DMS53 (cell line): Measurements from ENCODE around the gene SLC9A1.

Source experiments
- DNase-seq: peaks from one replicate; lab custom pipeline; 2025; lab: John Stamatoyannopoulos, UW

SLC9A1 gene

DNA sequence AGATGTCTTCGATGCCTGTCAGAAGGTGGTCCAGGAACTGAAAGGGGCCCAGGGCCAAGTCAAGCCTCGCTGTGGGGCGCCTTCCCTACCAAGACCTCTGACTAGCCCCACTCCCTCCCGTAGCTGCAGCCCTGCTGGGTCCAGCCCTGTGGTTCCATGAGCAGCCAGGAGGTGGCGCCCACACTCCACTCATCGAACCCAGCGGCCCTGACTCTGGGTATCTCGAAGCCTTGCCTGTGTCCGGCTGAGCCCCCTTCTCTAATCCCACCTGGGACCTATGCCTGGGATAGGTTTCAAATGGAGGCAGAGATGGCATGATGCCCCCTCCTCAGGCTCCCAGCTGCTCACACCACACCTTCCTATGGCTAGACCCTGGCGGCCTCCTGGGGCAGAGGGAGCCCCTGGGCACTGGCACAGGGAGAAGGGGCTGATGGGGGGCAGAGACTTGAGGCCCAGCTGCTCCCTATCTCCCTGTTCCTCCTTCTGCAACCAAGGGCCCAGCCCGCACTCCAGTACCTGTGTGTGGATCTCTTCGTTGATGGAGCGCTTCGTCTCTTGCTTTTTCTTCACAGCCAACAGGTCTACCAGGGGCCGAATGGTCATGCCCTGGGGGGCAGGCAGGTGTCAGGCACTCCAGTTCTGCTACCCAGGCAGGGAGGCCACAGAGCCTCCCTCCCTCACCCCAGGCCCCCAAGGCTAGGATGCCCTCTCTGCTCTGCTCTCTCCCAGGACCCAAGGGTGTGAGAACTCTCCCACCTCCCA, 52.0 kb downstream of the SLC9A1 start:
- DNase-seq, result peak; percentile 70

DNA sequence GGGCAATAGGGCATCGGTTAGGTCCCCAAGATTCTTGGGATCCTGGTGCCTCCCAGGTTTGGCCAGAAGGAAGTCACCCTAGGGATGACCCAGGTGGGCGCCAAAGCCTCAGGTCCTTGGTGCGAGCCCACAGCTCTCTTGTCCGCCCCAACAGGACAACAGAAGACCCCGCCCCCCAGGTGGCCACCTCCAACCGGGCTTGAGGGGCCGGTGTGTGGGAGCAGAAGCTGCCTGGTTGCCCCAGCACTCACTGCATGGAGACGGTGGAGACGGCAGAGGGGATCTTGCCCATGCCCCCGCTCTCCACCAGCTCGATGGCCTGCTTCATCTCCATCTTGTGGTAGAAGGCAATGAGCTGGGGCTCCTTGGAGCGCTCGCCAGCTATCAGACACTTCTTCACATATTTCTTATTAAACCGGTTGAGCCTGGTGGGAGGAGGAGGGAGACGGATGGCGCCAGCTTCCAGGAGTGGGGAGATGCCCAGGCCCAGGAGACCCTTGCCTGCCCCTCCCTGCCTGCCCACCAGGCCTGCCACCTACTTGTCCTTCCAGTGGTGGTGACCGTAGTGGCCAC, 52.7 kb downstream of the SLC9A1 start:
- DNase-seq, result no peak

DNA sequence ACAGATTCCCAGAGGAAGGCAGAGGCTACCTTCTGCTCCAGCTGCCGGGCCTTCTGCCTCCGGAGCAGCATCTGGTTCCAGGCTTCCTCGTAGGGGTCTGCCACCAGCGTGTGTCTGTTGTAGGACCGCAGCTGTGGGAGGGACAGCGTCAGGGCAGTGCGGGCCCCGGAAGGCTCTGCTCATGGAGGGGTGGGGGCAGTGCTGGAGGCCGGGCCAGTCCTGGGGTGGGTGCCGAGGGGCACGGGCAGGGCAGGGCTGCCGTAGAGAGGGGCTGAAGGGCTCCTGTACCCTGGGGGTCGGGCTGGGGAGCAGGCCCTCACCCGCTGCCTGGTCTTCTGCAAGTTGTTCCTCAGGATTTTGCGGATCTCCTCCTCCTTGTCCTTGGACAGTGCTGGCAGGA, 53.2 kb downstream of the SLC9A1 start:
- DNase-seq, result no peak

DNA sequence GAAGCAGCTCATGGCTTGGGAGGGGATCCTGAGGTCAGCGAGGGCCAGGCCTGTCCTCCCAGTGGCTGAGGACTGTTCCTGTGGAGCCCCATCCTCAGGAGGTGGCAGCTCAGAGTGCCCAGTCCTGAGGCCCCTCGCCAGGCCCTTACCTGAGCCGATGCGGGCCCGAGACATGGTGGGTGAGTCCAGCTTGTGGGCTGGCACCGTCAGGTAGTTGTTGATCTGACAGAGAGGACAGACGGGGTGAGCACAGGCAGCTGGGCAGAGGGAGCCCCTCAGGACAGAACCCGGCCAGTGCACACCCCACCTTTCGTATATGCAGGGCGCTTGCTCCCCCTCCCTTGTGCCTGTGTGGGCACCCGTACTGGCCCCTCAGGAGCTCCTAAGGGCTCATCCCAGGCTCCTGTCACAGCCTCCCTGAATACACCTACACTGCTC, 53.9 kb downstream of the SLC9A1 start:
- DNase-seq, result no peak

DNA sequence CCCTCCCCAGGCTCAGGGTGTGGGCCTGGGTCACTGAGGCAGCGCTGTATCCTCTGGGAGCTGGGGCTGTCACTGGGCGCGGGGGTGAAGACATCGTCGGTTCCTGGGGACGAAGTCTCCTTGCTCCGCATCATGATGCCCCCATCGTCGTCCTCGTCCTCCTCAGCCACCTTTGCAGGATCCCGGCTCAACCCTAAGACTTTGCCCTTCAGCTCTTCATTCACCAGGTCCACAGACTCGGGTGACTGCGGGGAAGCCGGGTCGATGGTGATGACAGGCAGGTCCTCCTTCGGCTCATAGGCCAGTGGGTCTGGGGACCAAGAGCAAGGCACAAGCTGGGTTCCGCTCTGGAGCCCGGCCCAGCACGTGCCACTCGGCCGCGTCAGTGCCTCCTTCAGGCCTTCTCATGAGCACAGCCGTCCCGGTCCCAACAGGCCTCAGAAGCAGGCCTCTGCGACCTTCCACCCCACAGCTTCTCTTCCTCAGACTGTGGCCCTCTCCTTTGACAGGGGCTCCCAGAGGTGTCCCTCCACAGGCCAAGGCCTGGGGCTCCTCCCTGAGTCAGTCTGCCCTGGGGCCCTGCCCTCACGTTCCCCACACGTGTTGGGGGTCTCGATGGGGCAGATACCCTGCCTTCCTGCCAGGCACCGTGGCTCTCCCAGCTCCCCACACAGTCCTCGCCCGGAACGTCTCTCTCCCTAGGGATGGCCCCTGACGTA, 54.4 kb downstream of the SLC9A1 start:
- DNase-seq, result no peak

DNA sequence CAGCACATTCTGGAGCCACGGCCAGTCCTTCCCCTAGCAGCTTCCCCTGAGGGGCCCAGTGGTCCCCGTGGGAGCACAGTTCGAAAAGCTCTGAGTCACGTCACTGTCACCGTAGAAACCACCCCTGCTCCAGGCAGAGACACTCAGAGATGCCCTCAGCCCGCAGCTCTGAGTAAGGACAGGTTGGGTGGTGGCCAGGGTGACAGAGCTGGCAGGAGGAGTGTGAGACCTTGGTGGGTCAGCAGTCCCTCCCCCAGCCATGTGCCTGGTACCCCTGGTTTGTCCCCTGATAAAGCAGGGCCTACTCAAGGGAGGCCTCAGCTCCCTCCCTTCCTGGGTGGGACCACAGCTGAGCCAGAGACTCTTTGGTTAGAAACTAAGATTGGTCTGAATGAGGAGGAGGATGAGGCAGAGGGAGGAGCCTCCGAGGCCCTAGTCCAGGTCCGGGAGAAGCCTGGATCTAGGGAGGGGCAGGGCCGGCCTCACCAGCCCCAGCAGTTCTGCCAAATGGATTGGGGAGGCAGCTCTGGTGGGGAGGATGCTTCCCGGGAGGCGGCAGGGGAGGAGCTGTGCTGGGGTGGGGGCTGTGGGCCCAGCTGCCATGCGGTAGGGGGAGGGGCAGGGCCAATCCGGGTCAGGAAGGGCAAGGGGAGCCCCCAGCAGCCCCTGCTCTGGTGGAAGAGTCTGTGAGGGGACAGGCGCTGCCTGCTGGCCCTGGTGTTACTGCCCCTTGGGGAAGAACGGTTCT, 55.2 kb downstream of the SLC9A1 start:
- DNase-seq, result peak; percentile 87

DNA sequence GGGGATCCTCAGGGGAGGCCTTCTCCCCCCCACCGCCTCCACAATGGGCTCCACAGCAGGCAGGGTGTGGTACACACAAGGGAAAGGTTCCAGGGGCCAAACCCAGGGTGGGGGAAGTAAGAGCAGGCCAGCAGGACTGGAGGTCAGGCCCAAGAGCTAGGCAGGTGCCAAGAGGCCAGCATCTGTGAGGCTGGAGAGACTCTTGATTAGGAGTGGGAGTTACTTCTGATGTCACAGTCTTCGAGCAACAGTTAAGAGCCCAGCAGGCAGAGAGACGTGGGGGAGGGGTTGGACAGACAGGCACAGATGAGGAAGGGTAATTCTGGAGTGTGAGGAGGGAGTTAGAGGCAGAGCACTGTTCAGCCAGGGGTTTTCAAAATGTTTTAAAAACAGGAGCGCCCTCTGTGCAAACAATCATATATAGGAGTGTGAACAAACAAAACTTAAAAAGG, 55.8 kb downstream of the SLC9A1 start:
- DNase-seq, result peak; percentile 80

DNA sequence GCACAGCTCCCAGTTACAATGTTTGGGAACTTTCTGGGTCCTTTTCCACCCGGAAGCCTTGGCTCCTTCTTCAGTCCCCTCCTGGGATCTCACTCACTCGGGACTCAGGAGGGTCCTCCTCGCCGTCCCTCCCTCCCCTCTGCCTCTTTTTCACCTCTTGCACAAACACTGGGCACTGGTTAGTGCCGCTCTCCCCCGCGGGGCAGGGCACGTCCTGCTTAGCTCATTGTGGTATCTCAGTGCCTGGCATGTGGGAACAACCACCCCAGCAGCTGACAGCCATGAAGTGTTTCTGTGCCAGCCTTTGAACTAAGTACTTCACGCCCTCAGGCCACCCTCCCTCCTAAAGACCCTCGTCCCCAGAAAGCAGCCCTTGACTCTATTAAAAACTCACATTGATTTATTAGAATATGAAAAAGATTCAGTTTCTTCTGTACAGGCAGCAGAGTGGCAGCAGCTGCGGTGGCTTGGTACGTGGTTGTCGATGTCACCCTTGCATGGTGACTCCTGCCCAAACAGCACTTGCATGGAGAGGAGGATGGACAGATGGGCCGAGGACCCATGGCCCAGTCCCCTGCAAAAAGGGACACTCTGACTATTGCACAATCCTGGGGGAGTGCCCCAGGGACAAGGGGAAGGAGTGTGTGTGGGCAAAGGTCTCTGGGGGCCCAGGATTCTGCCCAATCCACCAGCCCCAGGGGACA, 56.3 kb downstream of the SLC9A1 start:
- peak; percentile 43 for DNase-seq

DNA sequence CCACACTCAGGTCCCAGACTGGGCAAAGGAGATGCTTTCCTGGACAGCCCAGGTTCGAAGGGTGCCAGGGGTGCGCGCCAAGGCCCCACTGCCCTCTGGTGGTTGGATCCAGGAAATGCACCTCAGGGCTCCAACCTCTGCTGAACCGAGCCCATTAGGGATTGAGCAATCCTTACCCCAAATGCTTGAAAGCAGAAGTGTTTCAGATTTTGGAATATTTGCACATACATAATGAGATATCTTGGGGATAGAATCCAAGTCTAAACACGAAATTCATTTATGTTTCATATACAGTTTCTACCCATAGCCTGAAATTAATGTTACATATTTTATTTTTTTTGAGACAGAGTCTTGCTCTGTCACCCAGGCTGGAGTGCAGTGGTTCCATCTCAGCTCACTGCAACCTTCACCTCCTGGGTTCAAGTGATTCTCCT, 57.4 kb downstream of the SLC9A1 start:
- peak; percentile 81 for DNase-seq

DNA sequence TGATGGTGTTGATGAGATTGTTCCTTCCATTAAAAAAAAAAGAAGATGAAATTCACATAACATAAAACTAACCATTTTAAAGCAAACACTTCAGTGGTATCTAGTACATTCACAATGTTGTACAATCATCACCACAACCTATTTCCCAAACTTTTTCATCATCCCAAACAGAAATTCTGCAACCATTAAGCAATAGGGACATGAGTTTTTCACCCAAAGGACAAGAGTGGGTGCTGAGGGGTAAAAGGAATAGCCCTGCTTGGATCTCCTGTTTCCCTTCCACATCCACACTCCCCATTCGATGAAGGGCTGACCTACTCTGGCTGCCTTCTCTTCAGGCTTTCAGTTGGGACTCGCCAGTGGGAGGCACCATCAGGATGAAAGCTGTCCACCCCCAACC, 59.3 kb downstream of the SLC9A1 start:
- DNase-seq, result no peak

DNA sequence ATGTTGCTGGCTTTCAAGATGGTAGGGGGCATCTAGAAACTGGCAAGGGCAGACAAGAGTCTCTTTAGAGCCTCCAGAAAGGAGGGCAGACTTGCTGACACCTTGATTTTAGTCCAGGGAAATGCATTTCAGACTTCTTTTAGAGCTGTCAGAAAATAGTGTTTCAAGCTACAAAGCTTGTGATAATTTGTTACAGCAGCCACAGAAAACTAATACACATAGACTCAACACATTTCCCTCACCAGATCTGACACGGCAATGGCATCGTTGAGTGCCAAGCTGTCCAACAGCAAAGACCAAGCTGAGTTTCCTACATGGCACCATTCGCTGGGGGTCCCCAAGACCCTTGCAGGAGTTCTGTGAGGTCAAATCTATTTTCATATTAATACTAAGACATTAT, 62.0 kb downstream of the SLC9A1 start:
- no peak for DNase-seq

DNA sequence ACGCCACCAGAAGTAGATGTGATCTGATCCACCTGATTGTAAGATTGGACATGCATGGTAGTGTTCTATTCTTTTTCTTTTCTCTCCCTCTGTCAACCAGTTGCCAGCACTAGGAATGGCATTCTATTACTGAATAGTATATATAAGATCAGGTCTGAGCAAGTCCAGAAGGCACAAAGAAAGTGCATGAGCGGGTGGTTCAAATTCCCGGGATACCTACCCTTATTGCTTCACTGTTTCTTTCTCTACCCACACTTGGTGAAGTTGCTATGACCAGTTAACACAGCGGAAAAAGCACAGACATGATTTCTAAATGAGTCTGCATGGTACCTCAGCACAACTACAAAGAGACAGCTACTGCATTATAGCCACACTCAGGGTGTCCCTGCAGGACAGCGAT, 64.0 kb downstream of the SLC9A1 start:
- DNase-seq, result no peak

DNA sequence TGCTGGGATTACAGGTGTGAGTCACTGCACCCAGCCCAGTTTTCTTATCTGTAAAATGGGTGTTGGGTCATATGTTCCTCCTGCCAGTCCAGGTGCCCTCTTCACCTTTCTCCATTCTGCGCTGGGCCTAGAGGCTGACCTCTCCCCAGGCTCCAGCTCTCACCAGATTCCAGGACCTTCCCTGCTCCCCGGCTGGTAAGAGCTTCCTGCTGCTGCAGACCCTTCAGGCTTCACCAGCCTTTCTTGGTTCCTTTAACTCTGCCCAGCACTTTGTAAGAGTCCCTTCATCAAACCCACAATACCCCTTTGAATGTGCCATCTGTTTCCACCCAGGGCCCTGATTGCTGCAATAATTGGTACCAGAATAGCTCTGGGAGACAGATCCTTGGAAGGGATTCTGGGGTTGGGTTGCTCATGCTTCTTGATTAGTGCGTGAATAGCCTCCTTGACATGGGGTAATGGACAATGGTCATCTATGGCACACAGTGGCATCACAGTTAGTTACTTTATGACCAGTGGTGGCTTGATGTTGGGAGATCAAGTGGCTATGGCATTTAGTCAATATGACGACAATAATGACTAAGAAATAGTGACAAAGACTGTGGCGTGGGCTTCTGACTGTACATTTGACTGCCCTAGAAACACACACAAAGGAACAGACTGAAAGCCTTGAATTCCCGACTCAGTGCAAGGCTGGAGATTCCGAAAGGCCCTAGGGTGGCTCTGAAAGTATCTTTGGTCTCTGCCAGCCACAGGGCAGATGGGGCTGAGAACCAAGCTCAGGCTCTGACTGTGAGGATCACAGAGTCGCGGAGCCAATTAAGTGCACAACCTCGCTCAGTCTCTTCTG, 67.3 kb downstream of the SLC9A1 start:
- DNase-seq, result no peak

DNA sequence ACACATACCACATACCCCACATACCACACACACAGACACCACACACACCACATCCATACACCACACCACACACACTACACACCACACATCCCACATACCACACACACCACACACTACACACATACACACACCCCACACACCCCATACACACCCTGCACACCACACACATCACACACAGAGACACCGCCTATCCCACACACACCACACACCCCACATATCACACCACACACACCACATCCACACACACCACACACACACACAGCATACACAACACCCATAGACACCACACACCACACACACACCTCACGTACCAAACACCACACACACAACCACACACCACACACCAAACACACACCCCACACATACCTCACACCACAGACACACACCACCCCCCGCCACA, 68.3 kb downstream of the SLC9A1 start:
- no peak for DNase-seq

DNA sequence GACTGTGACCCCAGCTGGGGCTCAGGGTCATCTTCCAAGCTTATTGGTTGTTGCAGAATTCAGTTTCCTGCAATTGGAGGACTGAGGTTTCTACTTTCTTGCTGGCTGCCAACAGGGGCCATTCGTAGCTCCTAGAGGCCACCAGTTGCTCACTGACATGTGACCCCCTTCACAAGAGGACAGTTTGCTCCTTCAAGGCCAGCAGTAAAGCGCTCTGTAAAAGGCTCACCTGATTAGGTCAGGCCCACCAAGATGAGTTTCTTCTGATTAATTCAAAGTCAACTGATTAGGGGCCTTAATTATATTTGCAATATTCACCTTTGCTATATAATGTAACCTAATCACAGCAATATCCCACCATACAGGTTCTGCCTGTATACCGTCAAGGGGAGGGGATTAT, 68.9 kb downstream of the SLC9A1 start:
- DNase-seq, result peak; percentile 36

DNA sequence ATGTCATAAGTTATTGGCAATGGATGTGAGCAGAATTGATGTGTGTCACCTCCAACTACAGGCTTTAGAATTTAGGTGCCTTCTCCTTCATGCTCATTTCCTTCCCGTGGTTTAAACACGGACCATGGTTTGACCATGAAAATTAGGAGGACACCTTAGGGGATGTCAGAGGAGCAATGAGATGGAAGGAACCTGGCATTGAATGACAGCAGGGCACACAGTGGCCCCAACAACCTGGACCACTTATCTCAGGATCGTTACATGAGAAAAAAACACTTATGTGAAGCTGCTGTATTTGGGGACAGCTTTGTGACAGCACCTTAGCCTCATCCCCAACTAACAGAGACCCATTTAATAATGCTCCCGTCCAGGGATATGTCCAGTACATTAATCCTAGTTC, 70.8 kb downstream of the SLC9A1 start:
- no peak for DNase-seq

DNA sequence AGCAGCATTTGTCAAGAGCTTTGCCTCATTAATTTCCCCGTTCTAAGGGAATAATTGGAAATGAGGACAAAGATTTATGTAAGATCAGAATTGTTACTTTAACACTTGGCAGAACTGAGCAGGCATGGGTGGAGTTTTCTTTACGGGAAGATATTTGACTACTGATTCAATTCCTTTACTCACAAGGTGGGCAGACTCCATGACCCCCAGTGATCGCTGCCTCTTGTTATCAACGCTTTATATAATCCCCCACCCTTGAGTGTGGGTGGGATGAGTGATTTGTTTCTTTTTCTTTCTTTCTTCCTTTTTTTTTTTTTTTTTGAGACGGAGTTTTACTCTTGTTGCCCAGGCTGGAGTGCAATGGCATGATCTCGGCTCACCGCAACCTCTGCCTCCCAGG, 77.0 kb downstream of the SLC9A1 start:
- no peak for DNase-seq

DNA sequence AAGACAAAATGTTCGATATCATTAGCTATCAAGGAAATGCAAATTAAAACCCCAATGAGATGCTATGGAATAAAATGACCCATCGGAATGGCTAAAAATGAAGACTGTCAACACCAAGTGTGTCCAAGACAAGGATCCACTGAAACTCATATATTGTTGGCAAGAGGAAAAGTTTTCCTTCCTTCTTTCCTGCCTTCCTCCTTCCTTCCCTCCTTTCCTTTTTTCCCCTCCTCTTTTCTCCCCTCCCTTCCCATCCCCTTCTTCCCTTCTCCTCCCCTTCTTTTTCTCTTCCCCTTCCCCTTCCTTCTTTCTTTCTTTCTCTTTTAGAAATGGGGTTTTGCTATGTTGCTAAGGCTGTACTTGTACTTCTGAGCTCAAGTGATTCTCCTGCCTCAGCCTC, 78.1 kb downstream of the SLC9A1 start:
- no peak for DNase-seq

DNA sequence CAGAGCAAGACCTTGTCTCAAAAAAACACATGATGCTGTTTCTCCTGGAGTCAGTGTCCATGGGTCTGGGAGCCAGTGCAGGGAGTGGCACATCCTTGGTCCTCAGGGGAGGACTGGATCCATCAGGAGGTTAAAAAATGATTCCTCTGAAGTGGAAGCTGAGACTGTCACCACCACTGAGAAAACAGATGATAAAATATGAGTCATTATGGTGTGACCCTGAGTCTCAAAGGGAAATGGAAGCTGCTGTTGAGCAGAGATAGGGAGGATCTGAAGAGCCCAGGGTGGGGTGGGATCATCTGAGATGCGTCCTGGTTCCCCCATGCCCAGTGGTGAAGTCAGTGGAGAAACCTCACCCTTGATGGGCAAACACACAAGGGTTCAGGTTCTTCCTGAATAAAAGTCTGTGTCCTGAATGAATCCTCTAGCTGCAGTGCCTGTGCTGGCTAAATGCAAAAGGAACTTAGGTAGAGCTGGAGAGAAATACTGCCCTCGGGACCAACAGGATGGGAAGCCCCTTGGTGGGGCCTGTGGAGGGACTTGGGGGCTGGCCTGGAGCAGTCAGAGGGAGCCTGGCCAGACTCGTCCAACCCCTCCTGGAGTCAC, 80.6 kb downstream of the SLC9A1 start:
- peak; percentile 42 for DNase-seq

DNA sequence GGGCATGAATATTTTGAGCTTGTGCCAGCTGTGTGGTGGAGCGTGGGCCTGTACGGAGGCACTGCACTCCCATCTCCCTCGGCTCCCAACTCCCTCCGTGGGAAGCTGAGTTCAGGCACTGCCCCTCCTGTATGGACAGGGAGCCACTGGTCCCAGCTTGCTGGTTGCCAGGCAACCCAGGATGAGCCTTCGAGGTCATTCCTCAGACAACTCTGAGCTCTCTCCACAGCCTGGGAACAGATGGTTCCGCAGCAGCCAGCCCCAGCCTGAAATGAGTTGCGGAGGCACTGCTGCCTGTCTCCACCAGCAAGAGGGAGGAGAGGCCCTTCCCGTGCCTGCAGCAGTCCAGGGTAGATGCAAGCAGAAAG, 83.9 kb downstream of the SLC9A1 start:
- peak; percentile 62 for DNase-seq
